GM18861 (cell line): ENCODE data around the gene ORC1.

Experiments
- ATAC-seq: cut with Tn5 transposase; IDR thresholded peaks from one replicate; pipeline ENCODE4 v1.9.1; 2021; ENCODE audit not compliant: unreplicated experiment

ORC1 gene

DNA sequence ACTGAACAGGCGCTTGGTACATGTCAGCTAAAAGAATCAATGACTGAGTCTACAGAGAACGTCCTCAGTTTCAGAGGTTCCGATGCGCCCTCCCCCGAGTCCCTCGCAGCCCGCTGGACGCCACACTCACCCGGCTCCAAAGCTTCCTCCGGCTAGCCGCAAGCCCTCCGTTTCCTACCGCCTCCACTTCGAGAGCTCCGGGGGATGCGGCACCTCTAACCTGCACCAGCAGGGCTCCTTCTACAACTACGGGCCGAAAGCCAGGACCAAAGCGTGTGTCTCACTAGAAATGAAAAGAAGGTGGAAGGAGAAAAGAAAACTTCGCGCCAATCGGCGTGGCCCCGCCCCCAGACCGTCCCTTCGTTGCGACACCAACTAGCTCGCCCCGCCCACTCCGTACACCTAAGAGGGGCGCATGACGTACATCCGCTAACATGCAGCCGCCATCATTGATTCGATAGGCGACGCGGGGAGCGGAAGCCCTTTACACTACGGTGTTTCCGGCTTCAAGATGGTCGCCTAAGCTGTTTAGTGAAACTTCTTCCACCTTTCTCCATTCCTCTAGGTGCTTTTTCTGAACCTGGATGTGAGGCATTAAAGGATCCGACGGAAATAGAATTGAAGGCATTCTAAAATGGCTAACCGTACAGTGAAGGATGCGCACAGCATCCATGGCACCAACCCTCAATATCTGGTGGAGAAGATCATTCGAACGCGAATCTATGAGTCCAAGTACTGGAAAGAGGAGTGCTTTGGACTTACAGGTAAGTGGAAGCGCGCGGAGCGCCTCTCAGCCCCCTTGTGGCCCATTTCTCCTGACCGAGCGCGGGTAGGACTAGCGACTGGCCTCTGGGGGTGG lies at the start of gene ORC1, which contains the start of gene PRPF38A:
Gene ORC1, minus strand, starts transcription at position 308 of the 859 bp plus-strand sequence. CDS start 2,200 bp downstream, outside the sequence.
Gene PRPF38A, plus strand, starts transcription at position 487 of the 859 bp plus-strand sequence. Its CDS starts 148 bp downstream, at position 635.
- ATAC-seq = peak; percentile 81

GRCh38 chr1:52444463-52444862 lies 40.2 kb upstream of the ORC1 start:
- no peak for ATAC-seq

DNA sequence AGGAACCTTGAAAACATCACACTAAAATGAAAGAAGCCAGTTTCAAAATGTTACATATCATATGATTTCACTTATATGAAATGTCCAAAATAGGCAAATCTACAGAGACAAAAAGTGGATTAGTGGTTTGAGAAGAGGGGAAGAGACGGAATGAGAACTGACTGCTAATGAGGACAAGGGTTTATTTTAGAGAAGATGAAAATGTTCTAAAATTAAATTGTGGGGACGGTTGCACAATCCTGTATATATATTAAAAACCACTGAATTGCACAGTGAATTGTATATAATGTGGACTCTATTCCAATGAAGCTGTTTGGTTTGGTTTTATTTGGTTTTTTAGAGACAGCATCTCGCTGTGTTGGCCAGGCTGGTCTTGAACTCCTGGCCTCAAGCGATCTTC lies 35.8 kb upstream of the ORC1 start:
- no peak for ATAC-seq

DNA sequence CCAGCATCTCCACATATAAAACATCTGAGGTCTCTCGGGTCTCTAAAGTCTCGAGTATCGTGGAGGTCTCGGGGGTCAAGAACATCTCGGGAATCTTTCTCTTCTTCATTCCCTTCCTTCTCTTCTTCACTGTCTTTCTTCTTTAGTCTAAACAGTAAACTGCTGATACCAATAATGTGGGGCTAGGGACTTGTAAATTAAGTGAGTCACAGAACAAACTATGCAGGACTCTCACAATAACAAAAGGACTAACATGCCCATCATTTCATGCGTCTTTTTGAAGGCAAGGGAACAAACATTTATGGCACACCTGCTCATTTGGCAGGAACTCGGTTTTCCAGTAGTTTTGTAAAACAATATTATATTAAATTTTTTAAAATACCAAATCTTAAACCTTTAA lies 32.6 kb upstream of the ORC1 start:
- no peak for ATAC-seq

DNA sequence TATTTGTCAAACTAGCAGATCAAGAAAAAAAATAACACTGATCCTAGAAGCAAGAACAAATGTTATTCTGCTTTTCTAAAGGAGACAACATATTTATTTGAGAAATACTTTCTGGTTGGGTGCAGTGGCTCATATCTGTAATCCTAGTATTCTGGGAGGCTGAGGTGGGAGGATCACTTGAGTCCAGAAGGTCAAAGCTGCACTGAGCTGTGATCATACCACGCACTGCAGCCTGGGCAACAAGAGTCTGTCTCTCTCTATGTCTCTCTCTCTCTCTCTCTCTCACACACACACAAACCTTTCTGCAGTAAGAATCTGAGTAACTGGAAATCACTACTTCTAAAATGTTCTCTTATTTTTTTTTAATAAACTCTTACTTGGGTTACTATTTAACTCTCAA lies 31.4 kb upstream of the ORC1 start:
- no peak for ATAC-seq

GRCh38 chr1:52435211-52435610 lies 31.0 kb upstream of the ORC1 start:
- ATAC-seq = no peak

GRCh38 chr1:52432807-52433206 lies 28.6 kb upstream of the ORC1 start:
- ATAC-seq = no peak

DNA sequence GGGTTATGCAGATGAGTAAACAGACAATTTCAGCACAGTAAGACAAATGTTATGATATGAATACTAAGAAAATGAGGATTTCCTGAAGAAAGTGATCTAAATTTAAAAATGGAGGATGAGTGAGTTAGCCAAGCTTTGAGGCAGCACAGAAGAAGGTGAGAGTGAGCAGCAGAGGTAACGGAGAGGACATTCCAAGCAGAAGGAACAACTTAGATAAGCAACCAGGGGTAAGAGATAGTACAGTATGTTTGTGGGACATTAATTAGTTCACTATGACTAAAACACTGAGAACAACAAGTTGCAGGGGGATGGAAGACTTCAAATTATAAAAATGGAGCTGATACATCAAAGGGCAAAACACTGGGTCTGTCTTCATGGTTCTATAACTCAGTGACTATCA lies 22.9 kb upstream of the ORC1 start:
- no peak for ATAC-seq

GRCh38 chr1:52426371-52426770 lies 22.1 kb upstream of the ORC1 start:
- no peak for ATAC-seq

GRCh38 chr1:52424813-52425212 lies 20.6 kb upstream of the ORC1 start:
- ATAC-seq = no peak

- ATAC-seq = no peak
These were observed 20.0 kb upstream of the ORC1 start for GRCh38 chr1:52424231-52424636.

DNA sequence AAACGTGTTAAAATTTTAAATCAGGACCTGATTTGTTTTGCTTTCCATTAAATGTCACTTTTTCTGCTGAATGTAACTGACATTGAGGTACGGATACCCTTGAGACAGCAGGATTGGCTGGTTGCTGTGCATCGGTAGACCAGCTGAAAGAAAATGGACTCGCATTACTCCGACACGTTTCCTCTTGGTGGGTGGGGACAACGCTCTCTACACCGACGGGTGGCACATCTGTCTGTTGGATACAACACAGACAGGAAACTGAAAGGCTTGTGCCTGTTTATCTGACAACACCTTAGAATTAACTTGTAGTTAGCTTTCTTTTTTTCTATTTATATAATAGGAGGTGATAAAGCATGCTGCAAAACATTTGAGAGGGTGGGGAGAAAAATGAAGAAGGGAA lies 19.5 kb upstream of the ORC1 start:
- ATAC-seq = no peak

GRCh38 chr1:52423055-52423454 lies 18.8 kb upstream of the ORC1 start:
- ATAC-seq = no peak

DNA sequence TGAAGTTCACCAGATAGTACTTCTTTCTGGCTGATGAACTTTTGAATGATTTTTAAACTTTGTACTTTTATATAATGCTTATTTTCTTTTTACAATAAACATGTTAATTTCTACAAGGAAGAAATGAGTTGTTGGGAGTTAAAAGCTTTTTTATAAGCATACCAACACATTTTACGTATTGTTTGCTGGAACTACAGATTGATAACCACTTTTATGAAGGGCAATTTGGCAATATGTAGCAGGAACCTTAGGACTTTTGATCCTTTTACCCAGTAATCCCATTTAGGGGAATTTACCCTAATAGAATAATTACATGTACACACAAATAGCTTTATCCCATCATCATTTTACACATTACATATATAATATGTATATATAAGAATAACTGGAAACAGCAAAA lies 16.5 kb upstream of the ORC1 start:
- ATAC-seq = no peak

DNA sequence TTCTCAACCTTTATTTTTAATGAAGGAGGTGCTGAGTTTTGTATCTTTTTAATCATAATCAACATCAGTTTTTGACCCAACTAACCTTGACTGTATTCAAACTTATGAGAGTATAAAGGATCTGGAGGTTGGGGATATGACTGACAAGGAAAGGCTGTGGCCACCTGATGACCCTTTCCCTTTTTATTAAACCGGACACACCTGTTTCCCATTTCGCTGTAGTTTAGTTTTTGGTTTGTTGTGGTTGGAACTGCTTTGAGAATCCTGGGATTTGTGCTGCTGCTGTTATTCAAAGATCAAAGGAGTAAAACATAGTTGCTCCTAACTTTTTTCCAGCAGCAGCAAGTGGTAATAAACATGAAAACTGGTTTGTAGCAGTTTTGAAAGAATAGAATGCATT lies 12.6 kb upstream of the ORC1 start:
- ATAC-seq = no peak

DNA sequence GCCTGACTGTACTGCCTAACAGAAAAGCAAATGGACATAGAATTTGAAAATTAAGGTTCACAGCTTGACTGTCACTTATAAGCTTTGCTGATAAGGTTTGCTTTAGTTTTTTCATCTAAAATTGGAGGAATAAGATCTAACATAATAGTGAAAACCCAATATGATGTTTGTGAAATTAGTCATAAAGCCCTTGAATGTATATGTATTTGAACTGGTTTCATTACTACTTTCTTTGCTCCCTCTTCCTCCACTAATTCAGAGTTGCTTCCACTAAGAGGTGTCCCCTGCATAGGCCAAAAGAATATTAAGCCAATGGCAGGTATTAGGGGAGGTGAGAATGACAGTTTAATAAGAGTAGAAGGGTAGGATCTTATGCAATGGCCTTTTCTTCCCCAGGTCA lies 10.7 kb upstream of the ORC1 start:
- no peak for ATAC-seq

DNA sequence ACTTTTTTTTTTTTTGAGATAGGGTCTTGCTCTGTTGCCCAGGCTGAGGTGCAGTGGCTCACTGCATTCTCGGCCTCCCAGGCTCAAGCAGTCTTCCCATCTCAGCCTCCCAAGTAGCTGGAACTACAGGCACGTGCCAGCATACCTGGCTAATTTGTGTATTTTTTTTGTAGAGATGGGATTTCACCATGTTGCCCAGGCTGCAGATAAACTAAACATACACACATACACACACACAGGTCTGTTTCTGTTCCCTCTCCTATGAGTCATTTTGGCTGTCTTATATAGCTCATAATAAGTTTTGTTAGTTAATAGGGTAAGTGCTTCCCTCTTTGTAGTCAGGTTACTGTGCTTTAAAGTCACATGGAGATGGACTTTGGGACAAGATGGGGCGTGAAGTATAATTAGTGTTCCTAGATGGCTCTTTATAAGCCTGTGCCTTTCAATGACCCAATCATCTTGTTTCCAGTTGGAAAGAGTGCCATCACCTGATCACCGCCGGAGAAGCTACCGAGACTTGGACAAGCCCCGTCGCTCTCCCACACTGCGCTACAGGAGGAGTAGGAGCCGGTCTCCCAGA lies 9.3 kb upstream of the ORC1 start:
- no peak for ATAC-seq

- no peak for ATAC-seq
These were observed 734 bp upstream of the ORC1 start for GRCh38 chr1:52404975-52405338.

- peak; percentile 25 for ATAC-seq
These were observed 582 bp downstream of the ORC1 start for GRCh38 chr1:52403566-52404115.

DNA sequence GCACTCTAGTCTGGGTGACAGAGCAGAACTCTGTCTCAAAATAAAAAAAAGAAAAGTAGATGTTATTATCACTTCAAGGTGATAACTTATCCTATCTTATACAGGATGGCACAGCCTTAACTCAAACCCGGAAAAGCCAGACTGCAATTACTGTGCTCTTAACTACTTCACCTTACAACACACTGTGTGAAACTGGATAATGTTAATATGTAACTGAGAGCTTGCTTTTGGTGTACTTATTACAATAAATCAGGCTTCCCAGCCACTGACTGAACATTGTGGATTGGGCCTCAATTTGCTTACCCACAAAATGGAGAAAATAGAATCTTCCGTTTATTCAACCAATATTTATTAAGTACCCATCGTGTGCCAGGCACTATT lies 1.4 kb downstream of the ORC1 start:
- no peak for ATAC-seq

- no peak for ATAC-seq
These were observed 4.1 kb downstream of the ORC1 start for GRCh38 chr1:52400131-52400530.

DNA sequence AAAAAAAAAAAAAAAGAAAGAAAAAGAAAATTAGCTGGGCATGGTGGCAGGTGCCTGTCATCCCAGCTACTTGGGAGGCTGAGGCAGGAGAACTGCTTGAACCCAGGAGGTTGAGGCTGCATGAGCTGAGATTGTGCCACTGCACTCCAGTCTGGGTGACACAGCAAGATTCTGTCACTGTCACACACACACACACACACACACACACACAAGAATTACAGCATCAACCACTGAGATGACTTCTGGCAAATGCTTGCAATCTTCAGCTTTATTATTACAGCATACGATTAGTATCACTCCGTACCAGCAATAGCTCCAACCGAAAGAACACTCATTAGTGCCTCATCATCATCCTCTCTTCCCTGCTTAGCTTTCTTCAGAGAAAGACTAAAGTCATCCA lies 4.6 kb downstream of the ORC1 start:
- no peak for ATAC-seq
